Measurements from ENCODE around the gene TMEM141. TPM values are rescaled to one million over a fixed set of nuclear protein-coding genes. Genes with fewer than 3 reads are reported as not detected.
"Not testable (repeated sequence)": the region's sequence is repeated elsewhere in the genome, so short reads cannot be mapped to it uniquely, and the experiment has no call there.

Gene TMEM141
- total RNA-seq, 1 donor from 2014 or later = 10.9 TPM

GRCh38 chr9:136754059-136754572, 37.0 kb upstream of the TMEM141 start:
- no peaks in the 10 kb centered on the region for H3K9me3 ChIP-seq
- no peaks in the 10 kb centered on the region for H3K36me3 ChIP-seq
- intact Hi-C loops (cut with DNase I) = no loop called here
- H3K4me1 ChIP-seq = no peaks in the 10 kb centered on the region
- no peak for DNase-seq (ENCODE audit: low spot score in 2 of 2)
- TF ChIP-seq, protein P1, sequence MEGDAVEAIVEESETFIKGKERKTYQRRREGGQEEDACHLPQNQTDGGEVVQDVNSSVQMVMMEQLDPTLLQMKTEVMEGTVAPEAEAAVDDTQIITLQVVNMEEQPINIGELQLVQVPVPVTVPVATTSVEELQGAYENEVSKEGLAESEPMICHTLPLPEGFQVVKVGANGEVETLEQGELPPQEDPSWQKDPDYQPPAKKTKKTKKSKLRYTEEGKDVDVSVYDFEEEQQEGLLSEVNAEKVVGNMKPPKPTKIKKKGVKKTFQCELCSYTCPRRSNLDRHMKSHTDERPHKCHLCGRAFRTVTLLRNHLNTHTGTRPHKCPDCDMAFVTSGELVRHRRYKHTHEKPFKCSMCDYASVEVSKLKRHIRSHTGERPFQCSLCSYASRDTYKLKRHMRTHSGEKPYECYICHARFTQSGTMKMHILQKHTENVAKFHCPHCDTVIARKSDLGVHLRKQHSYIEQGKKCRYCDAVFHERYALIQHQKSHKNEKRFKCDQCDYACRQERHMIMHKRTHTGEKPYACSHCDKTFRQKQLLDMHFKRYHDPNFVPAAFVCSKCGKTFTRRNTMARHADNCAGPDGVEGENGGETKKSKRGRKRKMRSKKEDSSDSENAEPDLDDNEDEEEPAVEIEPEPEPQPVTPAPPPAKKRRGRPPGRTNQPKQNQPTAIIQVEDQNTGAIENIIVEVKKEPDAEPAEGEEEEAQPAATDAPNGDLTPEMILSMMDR (IDR thresholded peaks at IDR 0.05) = no peak
- no peak overlapping the region for H3K4me3 ChIP-seq
- no peak overlapping the region for H3K27ac ChIP-seq
- H3K27me3 ChIP-seq = no peaks in the 10 kb centered on the region

- Histone ChIP-seq H3K9me3 (no peaks in the 10 kb centered on the region), H3K4me3 (no peak overlapping the region), H3K36me3 (no peaks in the 10 kb centered on the region), H3K4me1 (no peaks in the 10 kb centered on the region), H3K27me3 (no peaks in the 10 kb centered on the region), H3K27ac (no peak overlapping the region)
- DNase-seq (ENCODE audit: low spot score in 2 of 2) = no peak
- intact Hi-C loops (cut with DNase I) = no loop called here
- TF ChIP-seq, protein P1 (IDR thresholded peaks at IDR 0.05) = no peak
Observed at GRCh38 chr9:136754626-136755301, 36.4 kb upstream of the TMEM141 start.

- H3K27me3 ChIP-seq; H3K9me3 ChIP-seq; H3K4me3 ChIP-seq; intact Hi-C loops (cut with DNase I); H3K4me1 ChIP-seq; H3K27ac ChIP-seq; H3K36me3 ChIP-seq; DNase-seq (ENCODE audit: low spot score in 2 of 2): not testable (repeated sequence)
Observed at GRCh38 chr9:136755302-136756133, 35.6 kb upstream of the TMEM141 start.

GRCh38 chr9:136756134-136756438, 35.1 kb upstream of the TMEM141 start:
- H3K4me3 ChIP-seq = no peak overlapping the region
- no peaks in the 10 kb centered on the region for H3K4me1 ChIP-seq
- H3K27me3 ChIP-seq = no peaks in the 10 kb centered on the region
- H3K9me3 ChIP-seq = no peaks in the 10 kb centered on the region
- H3K36me3 ChIP-seq = no peaks in the 10 kb centered on the region
- TF ChIP-seq, protein P1 (IDR thresholded peaks at IDR 0.05) = no peak
- no peak for DNase-seq (ENCODE audit: low spot score in 2 of 2)
- intact Hi-C loops (cut with DNase I) = no loop called here
- H3K27ac ChIP-seq = no peak overlapping the region

- H3K9me3 ChIP-seq = no peaks in the 10 kb centered on the region
Observed at GRCh38 chr9:136756836-136757235, 34.3 kb upstream of the TMEM141 start.

More at GRCh38 chr9:136756836-136757235, 34.3 kb upstream of the TMEM141 start:
- no peak for DNase-seq (ENCODE audit: low spot score in 2 of 2)
- H3K27ac ChIP-seq = no peak overlapping the region
- intact Hi-C loops (cut with DNase I) = no loop called here
- H3K4me1 ChIP-seq = no peaks in the 10 kb centered on the region
- no peak overlapping the region for H3K4me3 ChIP-seq
- no peaks in the 10 kb centered on the region for H3K36me3 ChIP-seq
- H3K27me3 ChIP-seq = no peaks in the 10 kb centered on the region
- TF ChIP-seq, protein P1 (IDR thresholded peaks at IDR 0.05) = no peak

Measured in ascending aorta (tissue), 2 donors.